Iris pigment epithelial cell (primary cell): ENCODE data around the gene HARS2.
A peak's percentile ranks its signal among the peaks of the same experiment; 100 is the strongest.
"Not testable (repeated sequence)": the region's sequence is repeated elsewhere in the genome, so short reads cannot be mapped to it uniquely, and the experiment has no call there.

ENCODE experiments used
- DNase-seq: peaks from one replicate; pipeline ENCODE4 v3.0.0-alpha.2; 2011; ENCODE audit warnings: low read depth

The HARS2 gene

GRCh38 chr5:140690941-140691924 is at the start of gene HARS2, which contains the start of gene HARS1:
Gene HARS2 (plus strand): TSS chr5:140691455. CDS start chr5:140691649, 194 bp downstream.
Gene HARS1 (minus strand): TSS chr5:140691370. CDS start chr5:140691304, 66 bp downstream.
- peak; percentile 95 for DNase-seq

GRCh38 chr5:140641716-140642115 is 49.5 kb upstream of the HARS2 start:
- no peak for DNase-seq

- peak; percentile 61 for DNase-seq
These were observed 48.5 kb upstream of the HARS2 start for GRCh38 chr5:140642718-140643117.

GRCh38 chr5:140647042-140647419 is 44.2 kb upstream of the HARS2 start:
- peak; percentile 24 for DNase-seq

- no peak for DNase-seq
These were observed 32.4 kb upstream of the HARS2 start for GRCh38 chr5:140658870-140659269.

- not testable (repeated sequence) for DNase-seq
These were observed 30.9 kb upstream of the HARS2 start for GRCh38 chr5:140660371-140660770.

GRCh38 chr5:140664030-140664358 is 27.3 kb upstream of the HARS2 start:
- no peak for DNase-seq

- DNase-seq = peak; percentile 90
These were observed 26.7 kb upstream of the HARS2 start, which contains the start of gene WDR55 for GRCh38 chr5:140664359-140665119. Gene WDR55 (plus strand): TSS chr5:140664904. CDS start chr5:140664913, 9 bp downstream.

- not testable (repeated sequence) for DNase-seq
These were observed 20.2 kb upstream of the HARS2 start for GRCh38 chr5:140671035-140671434.

GRCh38 chr5:140671472-140672125 is 19.7 kb upstream of the HARS2 start:
- DNase-seq = no peak

- peak; percentile 27 for DNase-seq
These were observed 18.6 kb upstream of the HARS2 start for GRCh38 chr5:140672455-140673186.

GRCh38 chr5:140673187-140673976 is 17.9 kb upstream of the HARS2 start, which contains the start of gene DND1:
Gene DND1 (minus strand): TSS chr5:140673576. CDS start chr5:140673542, 34 bp downstream.
- DNase-seq = no peak

- no peak for DNase-seq
These were observed 17.0 kb upstream of the HARS2 start for GRCh38 chr5:140674211-140674610.

GRCh38 chr5:140674629-140675028 is 16.6 kb upstream of the HARS2 start:
- no peak for DNase-seq

GRCh38 chr5:140677947-140678346 is 13.3 kb upstream of the HARS2 start:
- DNase-seq = no peak

GRCh38 chr5:140678993-140679392 is 12.3 kb upstream of the HARS2 start:
- DNase-seq = no peak

GRCh38 chr5:140690376-140690932 is 801 bp upstream of the HARS2 start:
- DNase-seq = no peak

GRCh38 chr5:140694276-140694675 is 3.0 kb downstream of the HARS2 start:
- DNase-seq = peak; percentile 86

GRCh38 chr5:140696891-140697492 is 5.7 kb downstream of the HARS2 start:
- DNase-seq = no peak
